HG03521 (cell line): ENCODE measurements around the gene LRRC75A.

Source experiments
- ATAC-seq: cut with Tn5 transposase; IDR thresholded peaks from one replicate; pipeline ENCODE4 v1.9.1; 2021; ENCODE audit warnings: mild to moderate bottlenecking, moderate library complexity; ENCODE audit not compliant: unreplicated experiment

LRRC75A gene

DNA sequence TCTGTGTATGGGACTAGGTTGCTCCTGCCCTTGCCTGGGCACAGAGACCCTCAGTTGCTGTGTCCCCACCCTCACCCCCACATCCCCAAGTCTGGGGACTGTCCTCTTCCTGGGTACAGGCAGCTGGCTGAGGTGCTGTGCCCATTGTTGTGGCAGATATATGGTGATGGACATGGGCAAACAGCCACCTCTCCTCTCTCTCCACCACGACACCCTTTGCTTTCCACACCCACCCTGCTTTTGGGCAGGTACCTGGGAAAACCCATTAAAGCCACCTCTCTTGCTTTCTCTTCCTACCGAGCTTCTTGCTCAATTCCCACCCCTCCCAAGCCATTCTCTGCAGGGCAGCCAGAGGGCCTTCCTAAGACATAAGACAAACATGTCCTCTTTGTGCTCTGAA lies 54.9 kb downstream of the LRRC75A start:
- no peak for ATAC-seq

DNA sequence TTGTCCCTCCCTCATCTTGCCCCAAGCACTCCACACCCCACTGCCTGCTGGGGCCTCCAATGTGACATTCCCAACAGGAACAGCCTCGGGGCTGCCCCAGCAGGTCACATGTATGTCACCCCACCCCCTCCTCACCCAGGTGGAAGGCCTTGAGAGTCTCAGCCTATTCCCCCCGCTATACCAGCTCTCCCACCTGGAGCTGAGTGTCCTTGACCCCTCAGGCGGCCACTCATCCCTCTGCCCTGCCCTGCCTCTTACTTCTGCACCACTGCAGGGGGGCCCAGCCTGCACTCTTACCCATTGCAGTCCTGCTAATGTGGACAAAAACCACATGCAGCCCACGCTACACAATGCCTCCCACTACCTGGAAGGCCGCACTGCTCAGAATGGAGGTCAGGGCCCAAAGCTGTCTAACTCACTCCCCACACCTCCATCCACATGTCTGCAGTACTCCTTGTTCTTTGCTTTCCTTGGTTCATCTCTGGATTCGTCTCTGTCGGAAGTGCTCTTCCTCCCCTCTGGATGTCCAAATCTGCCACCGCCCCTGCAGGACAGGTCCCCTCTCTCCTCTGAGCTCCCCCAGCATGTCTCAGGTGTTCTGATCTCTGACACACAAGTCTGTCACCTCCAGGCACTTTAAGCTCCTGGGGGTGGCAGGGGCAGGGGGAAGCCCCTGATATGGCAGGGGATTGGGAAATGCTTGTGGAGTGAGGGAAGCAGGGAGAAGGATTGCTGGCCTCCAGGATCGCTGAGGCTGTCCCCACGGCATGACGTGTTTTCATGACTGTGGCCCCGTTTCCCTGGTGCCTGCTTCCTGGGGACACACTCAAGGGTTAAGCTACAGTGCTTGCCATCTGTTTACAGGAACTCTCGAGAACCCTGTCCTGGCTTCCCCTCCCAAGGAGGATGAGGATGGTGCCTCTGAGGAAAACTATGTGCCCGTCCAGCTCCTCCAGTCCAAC lies 55.8 kb downstream of the LRRC75A start:
- ATAC-seq, result no peak

DNA sequence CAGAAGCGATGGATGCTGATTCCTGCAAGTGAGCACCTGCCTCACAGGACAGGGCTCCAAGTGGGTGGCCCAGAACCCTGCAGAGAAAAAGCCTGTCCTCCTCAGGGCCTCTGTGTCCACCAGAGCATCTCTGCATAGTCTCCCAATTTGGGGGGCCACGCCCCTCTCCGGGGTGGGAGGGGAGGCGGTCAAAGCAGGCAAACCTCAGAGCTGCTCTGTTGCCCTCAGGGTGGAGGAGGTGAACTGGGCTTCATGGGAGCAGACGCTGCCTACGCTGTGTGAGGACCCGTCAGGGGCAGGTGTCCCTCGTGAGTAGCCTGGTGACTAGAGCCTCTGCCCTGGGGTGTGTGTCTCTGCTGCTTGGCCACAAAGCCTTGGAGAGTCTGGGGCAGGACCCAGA lies 57.3 kb downstream of the LRRC75A start:
- no peak for ATAC-seq

DNA sequence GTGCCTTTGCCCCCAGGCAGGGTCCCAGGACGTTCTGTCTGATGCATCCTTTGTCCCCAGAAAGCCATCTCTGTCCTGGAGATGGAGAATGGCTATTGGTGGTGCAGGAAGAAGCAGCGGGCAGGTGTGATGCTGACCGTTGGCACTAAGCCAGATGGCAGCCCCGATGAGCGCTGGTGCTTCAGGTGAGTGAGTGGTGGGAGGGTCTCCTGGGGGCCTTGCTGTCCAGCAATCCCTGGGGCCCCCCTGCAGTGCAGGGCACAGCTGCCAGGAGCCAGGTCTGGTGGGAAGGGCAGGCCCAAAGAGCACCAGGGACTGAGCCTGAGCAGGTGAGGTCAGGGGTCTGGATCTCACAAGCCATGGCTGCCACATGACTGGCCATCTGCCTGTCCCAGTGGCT lies 58.5 kb downstream of the LRRC75A start:
- ATAC-seq, result no peak

DNA sequence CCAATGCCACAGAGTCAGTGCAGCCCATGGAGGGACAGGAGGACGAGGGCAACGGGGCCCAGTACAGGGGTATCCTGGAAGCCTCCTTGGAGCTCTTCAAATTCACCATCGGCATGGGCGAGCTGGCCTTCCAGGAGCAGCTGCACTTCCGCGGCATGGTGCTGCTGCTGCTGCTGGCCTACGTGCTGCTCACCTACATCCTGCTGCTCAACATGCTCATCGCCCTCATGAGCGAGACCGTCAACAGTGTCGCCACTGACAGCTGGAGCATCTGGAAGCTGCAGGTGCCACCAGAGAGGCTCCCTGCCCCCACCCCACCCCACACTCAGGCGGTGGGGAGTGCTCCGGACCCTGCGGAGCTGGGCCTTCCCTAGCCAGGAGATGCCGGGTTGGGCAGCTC lies 60.0 kb downstream of the LRRC75A start:
- ATAC-seq, result no peak

DNA sequence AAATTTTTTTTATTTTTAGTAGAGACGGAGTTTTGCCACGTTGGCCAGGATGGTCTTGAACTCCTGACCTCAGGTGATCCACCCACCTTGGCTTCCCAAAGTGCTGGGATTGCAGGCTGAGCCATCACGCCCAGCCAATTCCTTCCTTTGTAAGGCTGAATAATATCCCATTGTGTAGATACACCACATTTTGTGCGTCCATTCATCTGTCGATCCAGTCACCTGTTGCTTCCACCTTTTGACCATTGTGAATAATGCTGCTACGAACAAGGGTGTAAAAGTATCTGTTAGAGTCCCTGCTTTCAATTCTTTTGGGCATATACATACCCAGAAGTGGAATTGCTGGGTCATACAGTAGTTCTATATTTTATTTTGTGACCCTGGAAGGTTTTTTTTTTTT lies 61.3 kb downstream of the LRRC75A start:
- no peak for ATAC-seq

DNA sequence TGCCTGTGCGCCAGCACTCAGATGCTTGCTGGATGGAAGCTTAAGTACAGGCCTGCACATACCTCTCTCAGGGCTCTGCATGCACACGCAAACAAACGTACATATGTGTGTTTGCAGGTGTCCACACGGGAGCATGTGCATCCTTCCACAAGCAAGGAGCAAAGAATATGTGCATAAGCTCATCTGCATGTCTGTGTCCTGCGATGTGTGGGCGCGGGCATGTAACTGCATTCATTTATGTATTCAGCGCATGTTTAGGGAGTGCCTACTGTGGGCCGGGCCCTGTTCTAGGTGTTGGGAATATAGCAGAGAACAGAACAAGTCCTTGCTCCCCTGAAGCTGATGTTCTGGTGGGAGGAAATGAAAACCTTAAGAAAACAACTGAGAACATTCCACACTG lies 62.9 kb downstream of the LRRC75A start:
- ATAC-seq, result no peak

DNA sequence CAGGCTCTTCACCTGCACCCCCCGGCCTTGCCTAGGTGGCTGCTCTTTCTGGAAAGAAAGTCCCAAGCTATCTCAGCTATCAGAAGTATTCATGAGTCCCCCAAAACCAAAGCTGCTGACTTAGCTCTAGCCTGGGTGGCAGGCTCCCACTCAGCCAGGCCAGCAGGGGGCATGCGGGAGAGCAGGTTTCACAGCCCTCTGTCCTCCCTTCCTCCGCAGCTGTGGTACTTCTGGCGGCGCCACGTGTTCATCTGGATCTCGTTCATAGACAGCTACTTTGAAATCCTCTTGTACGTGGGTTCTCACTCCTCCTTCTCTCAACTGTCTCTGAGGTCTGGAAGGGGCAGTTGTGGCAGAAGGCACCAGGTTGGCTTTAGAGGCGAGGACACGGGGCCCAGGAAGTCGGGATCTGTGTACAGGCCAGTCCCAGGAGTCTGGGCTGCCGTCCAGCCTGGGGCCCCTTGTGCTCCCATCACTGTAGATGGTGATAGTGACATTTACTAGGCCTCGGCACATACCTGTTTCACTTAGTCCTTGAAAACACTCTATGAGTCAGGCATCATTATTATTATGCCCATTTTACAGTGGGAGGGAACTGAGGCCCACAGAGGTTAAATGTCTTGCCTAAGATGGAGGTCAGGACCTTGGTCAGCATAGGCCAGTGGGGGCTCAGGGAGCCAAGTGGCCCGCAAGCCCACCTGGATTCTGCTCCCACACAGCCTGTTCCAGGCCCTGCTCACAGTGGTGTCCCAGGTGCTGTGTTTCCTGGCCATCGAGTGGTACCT lies 63.7 kb downstream of the LRRC75A start:
- ATAC-seq, result no peak

DNA sequence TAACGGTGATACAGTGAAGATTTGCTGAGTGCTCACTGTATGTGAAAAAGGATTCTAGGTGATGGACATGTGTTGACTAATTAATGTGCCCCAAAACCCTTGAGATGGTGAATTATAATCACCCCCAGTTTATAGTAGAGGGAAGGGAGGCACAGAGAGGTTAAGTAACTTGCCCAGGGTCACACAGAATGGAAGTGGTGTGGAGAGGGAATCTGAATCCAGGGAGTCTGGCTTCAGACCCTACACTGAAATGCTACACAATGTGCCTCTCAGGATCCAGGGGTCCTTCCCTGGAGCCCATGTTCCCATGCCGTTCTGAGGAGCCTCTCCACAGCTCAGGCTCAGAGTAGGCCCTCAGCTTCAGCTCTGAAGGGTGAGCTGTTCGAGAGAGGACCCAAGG lies 65.0 kb downstream of the LRRC75A start:
- ATAC-seq, result no peak

DNA sequence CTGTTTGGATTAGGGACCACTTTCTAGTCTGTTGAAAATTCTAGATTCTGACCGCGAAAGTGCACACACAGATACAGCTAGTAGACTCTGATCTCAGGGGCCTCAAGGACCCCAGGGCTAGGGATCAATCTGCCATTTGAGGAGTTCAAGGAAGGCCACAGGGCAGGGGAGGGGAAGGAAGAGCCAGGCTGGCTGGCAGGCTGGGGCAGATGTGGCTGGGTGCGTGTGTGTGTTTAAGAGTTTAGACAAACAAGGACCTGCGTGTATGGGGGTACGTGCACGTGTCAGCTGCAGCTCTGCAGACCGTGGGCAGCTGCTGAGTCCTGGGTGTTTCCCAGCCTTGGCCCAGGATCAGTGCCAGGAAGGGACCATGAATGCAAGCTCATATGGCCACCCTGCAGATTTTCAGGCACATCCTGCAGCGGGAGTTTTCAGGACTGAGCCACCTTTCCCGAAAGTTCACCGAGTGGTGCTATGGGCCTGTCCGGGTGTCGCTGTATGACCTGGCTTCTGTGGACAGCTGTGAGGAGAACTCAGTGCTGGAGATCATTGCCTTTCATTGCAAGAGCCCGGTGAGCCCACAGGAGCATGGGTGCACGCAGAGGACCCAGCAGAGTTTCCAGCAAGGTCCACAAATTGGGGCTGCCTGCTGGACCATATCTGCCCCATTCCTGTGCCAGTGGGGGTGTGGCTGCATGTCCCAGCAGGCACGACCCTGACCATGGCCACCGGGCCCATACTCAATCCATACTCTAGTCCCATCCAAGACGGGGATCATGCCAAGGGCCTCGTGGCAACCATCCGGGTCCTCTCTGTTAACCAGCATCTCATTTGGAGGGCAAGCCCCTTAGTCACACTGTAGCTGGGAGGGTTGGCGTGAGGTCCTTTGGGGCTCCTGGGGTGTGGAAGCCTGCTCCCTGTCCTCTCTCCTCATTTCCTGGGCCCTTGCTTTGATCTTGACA lies 66.0 kb downstream of the LRRC75A start:
- ATAC-seq, result no peak

DNA sequence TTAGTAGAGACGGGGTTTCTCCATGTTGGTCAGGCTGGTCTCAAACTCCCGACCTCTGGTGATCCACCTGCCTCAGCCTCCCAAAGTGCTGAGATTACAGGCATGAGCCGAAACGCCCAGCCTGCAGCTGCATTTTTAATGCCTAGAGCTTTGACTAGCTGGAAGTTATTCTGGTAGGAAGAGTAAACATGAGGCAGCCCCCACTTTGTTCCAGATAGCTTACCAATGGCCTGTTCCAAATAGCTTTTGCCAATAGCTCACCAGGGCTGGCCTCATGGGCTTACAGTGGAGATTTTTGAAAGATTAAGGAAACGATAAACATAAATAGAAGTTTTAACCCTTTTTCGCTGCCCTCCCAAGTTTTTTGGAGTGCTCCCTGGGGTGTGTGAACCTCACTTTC lies 66.8 kb downstream of the LRRC75A start:
- no peak for ATAC-seq

DNA sequence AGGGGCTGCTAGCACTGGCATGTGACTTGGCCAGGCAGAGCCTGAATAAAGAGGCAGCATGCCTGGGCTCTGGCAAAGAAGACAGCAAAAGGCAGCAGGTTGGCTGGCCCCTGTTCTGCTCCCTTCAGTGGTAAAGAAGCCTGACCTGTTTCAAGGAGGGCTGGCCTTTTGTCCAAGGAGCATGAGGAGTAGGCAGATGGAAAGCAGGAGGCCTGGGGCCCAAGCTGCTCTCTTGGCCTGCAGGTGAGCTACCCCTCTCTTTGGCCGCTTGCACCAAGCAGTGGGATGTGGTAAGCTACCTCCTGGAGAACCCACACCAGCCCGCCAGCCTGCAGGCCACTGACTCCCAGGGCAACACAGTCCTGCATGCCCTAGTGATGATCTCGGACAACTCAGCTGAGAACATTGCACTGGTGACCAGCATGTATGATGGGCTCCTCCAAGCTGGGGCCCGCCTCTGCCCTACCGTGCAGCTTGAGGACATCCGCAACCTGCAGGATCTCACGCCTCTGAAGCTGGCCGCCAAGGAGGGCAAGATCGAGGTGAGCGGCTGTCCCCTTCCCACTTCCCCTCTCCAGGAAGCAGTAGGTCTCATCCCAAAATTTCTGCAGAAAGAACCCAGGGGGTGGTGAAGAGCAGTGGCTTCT lies 68.6 kb downstream of the LRRC75A start:
- no peak for ATAC-seq

DNA sequence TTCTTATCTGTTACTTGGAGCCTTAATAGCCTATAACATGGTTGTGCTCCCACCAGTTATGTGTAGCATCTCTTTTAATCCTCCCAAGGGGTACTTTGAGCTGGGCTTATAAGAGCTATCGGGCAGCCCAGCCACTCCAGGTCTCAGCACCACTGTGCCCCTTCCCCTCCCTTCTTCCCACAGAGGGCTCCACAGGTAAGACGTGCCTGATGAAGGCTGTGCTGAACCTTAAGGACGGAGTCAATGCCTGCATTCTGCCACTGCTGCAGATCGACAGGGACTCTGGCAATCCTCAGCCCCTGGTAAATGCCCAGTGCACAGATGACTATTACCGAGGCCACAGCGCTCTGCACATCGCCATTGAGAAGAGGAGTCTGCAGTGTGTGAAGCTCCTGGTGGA lies 69.6 kb downstream of the LRRC75A start:
- ATAC-seq, result no peak

DNA sequence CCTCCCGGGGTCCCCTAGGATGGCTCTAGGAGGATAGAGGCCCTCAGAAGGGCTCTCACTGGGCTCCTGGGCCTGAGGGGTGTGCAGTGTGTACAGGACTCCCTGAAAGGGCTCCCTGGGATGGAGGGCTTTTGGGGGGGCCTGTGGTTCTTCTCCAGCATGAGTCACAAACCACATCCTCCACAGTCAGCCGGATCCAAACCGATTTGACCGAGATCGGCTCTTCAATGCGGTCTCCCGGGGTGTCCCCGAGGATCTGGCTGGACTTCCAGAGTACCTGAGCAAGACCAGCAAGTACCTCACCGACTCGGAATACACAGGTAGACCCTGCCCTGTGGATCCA lies 72.1 kb downstream of the LRRC75A start:
- no peak for ATAC-seq

DNA sequence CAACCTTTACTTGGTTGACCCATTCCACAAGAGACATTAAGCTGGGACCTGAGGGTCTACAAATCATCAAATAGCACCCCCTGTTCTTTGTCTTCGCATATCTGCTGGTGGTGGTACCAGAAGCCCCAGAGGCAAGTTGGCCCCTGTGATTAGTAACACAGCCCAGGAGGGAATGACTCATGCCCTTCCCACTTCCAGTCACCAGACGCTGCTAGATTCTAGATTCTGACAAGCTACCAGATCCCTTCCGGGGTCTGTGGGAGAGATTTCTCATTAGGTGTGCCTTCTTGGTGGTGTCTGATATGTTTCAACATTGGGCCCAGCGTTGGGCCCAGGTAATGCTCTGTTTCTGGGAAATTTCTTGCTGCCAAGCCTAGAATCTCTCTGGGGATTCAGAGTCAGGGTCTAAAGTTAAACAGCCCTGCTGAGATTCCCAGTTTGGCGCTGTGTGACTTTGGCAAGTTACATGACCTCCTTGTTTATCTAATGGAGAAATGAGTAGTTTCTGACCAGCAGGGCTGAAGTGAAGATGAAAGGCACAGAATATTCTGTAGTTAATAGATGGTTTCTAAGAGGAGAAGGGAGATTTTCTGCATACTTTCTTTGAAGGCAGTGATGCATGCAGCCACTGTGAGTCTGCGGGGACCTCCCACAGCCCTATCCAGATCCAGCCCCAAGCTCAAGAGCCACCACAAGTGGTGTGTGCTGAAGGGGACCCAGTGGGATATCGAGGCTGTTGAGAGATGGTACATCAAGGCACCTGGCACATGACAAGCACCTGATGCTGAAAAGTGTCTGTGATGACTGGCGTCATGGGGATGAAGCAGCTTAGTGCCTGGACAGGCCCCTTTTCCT lies 72.7 kb downstream of the LRRC75A start:
- no peak for ATAC-seq

DNA sequence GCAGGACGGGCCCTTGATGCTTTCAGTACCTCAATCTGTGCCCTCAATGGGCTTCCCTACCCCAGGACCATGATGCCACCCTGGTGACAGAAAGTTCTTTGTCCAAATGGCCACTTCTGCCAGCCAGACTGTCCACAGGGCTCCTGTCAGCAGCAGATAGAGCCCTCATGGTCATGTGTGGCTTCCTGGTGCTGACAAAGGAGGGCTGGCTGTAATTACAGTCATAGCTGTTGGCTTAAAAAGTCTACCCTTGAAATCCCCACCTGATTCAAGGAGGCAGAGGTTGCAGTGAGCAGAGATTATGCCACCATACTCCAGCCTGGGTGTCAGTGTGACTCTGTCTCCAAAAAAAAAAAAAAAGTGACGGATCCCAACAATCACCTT lies 73.3 kb downstream of the LRRC75A start:
- ATAC-seq, result no peak

DNA sequence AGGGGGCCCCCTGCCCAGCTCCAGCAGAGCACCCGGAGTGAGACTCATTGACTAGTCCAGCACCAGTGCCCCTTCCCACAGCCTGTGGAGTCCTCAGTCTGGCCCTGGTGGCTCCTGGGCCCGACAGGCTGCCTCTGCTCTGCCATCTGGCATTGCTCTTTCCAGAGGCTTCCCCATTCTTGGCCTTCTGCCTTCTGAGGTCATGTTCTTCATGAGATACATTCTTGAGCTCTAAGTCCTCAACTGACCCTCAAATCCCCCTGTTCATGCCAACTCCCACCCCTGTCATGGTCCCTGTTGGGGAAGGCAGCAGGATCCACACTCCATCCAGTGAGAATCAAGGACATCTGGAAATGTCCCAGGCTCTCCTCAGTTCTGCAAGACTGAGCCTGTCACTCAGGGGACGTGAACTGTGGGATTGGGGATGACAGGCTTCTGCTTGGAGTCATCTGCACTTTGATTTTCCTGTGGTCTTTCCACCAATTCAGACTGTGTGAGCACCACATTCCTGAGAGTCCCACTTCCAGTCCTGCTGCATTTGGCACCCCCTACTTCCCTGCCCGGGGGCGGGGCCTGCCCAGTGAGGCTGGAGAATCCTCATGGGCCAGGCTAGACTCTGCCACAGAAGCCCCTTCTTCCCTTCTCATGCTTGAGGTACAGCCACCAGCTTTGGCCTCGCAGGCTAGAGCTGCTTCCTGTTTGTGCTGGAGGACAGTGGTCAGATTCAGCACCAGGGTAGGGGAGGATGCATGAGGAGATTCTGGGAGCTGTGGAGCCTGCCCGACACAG lies 73.9 kb downstream of the LRRC75A start:
- ATAC-seq, result no peak

DNA sequence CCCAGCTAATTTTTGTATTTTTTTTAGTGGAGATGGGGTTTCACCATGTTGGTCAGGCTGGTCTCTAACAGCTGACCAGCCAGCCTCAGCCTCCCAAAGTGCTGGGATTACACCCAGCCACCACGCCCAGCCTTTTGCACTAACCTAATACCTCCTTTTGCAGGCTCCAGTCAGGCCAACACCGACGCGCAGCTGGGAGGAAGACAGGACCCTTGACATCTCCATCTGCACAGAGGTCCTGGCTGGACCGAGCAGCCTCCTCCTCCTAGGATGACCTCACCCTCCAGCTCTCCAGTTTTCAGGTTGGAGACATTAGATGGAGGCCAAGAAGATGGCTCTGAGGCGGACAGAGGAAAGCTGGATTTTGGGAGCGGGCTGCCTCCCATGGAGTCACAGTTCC lies 74.6 kb downstream of the LRRC75A start:
- ATAC-seq, result no peak
